Lower leg skin (tissue), 3 donors: ENCODE measurements around the gene TBL2.

Source experiments
- POLR2A ChIP-seq, 2 donors: fragments of 450-650 bp; IDR thresholded peaks; one replicate each; pipeline ENCODE4 v1.6.1; 2016 to 2017; ENCODE audit warnings: antibody characterized with exemption in 2 of 2, mild to moderate bottlenecking in 1 of 2, moderate library complexity in 1 of 2
- TF ChIP-seq, protein P1 (sequence below), 3 donors: fragments of 450-650 bp; IDR thresholded peaks; one replicate each; pipeline ENCODE4 v1.5.1; 2016; ENCODE audit warnings: antibody characterized with exemption in 3 of 3, mild to moderate bottlenecking in 3 of 3, moderate library complexity in 2 of 3

DNA sequence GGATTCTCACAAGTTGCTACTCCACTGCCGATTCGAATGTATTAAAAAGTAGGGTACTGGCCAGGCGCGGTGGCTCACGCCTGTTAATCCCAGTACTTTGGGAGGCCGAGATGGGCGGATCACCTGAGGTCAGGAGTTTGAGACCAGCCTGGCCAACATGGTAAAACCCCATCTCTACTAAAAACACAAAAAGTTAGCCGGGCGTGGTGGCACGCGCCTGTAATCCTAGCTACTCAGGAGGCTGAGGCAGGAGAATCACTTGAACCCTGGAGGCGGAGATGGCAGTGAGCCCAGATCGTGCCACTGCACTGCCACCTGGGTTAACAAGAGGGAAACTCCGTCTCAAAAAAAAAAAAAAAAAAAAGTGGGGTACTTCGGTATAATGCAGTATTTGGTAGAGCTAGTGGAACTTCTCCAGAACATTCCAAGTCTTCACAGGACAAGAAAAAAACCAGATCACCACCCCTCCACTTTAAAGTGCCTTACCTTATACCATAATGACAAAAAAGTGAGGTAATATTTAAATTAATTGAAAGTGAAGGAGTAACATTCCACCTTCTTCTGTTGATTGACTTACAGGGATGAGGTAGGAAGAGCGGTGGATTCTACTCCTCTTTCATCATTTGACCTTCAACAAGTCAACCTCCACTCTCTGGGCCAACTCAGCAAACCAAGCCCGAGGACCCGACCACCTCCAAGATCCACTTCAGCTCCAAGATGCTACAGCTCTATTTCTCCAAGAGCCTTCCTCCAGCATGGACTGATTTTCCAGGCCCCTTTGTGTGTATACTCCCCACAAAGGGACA is 58.3 kb downstream of the TBL2 start:
- TF ChIP-seq, protein P1, sequence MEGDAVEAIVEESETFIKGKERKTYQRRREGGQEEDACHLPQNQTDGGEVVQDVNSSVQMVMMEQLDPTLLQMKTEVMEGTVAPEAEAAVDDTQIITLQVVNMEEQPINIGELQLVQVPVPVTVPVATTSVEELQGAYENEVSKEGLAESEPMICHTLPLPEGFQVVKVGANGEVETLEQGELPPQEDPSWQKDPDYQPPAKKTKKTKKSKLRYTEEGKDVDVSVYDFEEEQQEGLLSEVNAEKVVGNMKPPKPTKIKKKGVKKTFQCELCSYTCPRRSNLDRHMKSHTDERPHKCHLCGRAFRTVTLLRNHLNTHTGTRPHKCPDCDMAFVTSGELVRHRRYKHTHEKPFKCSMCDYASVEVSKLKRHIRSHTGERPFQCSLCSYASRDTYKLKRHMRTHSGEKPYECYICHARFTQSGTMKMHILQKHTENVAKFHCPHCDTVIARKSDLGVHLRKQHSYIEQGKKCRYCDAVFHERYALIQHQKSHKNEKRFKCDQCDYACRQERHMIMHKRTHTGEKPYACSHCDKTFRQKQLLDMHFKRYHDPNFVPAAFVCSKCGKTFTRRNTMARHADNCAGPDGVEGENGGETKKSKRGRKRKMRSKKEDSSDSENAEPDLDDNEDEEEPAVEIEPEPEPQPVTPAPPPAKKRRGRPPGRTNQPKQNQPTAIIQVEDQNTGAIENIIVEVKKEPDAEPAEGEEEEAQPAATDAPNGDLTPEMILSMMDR (IDR thresholded peaks at IDR 0.05) = no peak
- TF ChIP-seq POLR2A (IDR thresholded peaks at IDR 0.05) = no peak
